HG02763 (cell line): ENCODE measurements around the gene TLN1.

Experiments used
- ATAC-seq: cut with Tn5 transposase; IDR thresholded peaks from one replicate; pipeline ENCODE4 v1.9.1; 2021; ENCODE audit warnings: mild to moderate bottlenecking, moderate library complexity; ENCODE audit not compliant: unreplicated experiment

TLN1 gene

DNA sequence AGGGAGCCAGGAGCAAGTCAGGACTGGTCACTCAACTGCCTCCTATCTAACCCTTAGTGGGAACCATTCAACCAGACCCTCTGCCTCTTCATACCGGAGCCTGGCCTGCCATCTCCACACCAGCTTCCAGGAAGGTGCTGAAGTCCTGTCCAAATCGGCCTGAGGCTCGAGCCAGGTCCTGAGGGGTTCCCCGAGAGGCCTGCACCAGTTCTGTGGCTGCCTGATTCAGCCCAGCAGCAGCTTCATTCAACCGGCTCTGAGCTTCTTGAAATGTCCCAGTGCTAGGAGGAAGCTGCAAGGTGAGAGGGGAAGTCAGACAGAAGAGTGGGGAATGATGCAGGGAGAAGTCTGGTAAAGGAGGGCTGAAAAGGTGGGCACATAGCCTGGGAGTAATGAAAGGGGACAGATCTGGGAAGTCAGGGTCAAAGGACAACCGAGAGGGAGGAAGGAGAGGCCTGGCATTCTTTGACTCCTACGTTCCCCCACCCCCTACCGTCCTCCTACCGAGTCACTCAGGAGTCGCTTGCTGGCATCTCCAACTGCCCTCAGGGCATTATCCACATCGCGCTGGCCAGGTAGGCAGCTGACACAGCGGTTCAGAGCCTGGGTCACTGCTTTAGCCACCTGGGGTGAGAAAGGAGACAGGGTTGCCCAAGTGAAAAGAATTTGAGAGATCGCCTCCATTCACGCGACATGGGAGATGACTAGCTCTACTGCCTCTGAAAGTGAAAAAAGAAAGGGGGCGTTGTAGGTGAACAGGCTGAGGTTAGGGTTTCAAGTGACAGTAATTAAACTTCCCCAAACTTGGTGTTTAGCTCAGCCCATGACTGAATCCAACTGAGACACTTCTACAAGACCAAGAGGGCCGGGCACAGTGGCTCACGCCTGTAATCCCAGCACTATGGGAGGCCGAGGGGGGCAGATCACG, 20.2 kb downstream of the TLN1 start:
- no peak for ATAC-seq

DNA sequence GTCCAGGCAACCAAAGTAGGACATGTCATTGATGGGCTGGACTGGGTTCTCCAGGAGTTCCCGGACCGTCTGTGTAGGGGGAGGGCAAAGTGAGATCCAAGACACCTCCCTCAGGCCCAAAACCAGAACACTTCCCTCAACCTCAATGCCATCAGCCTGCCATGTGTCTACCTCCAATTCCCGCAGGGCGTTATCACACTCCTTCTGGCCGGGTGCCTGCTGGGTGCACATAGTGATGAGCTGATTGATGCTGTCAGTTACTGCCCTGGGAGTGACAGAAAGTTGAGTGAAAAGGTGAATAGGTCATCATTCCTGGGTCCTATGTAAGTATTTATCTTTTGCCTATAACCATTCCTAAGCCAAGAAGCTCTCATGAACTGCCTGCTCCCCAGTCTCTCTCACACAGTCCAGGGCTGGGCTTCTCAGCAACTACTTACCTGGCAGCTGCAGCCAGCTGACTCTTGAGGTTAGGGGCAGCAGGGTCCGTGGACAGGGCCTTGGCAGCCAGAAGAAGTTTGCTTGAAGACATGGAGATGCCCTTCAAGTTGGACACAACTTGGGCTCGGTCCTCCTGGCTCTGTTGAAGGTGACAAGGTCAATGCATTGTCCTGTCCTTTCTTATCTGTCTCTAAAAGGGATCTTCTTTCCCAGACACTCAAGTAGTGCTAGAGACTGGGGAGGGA, 21.0 kb downstream of the TLN1 start:
- ATAC-seq, result no peak

DNA sequence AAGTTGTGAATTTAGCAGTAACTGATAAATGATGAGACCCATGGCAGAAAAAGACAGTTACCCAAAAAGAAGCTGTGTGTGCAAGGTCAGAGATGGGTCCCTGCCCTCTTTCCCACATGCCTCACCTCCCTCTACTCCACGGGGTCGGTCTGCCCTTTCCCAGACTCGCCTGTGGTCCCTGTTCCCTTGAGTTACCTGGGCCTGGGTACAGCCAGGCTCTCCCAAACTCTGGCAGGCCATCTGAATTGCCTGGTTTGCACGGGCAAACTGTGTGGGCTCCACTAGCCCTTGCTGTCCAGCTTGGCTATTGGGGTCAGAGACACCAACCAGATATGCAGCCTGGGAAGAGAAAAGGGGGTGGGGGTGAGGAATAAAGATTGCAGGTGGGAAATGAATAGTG, 23.8 kb downstream of the TLN1 start:
- ATAC-seq, result no peak

DNA sequence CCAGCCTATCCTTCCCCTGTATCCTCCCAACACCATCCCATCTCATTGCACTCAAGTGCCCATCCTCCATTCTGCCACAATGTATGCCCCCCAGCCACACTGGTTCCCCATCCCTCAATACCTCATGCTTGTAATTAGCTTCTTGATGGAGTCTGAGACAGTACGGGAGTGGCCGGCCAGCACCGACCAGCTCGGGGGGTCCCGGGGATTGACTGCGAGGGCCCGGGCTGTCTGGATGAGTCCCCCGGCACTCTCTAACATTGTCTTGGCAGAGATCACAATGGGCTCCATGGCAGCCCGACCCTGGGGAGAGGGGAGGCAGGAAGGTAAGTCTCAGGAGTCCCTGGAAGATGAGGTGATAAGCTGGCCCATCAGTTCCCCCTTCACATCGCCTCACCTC, 25.0 kb downstream of the TLN1 start:
- no peak for ATAC-seq

DNA sequence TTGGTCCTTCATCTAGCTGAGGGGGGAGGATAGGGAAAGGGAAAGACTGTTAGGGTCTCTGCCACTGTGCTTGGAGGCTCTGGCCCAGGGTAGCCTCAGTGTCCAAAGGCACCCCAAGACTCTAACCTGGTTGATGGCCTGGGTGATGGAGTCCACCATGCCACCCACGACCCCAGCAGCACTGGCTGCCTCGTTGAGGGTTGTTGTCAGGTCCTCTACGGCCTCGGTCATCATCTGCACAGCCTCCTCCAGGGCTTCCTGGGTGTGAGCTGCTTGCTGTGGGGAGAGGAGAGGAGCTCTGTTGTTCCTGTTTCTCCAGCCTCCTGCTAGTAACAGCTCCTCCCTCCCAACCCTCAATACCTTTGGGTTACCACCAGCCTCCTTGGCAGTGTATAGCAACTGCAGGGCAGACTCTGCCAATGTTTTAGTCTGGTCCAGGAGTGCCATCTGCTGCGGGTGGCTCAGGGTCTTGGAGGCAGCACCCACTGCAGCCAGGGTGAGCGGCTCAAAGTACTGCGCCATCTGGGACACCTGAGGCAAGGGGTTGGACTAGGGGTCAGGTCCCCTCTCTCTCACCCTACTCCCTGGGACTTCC, 26.1 kb downstream of the TLN1 start:
- ATAC-seq, result no peak

DNA sequence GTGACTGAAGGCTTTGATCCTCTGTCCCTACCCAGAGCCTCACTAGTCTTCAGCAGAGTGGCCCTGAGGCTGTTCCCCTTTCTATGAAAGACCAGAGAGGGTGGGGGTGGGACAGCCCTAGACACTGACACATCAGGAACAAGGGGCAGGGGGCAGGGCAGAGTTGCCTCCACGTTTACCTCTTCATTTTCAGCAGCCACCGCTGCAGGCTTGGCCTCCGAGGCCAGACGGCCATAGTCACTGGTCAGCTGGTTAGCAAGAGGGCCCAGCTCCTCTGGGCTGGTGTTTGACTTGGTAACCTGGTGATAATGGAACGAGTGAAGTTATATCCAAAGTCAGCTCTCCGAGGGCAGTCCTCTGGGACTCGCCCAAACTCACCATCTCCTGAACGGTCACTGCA, 26.6 kb downstream of the TLN1 start:
- ATAC-seq, result no peak

DNA sequence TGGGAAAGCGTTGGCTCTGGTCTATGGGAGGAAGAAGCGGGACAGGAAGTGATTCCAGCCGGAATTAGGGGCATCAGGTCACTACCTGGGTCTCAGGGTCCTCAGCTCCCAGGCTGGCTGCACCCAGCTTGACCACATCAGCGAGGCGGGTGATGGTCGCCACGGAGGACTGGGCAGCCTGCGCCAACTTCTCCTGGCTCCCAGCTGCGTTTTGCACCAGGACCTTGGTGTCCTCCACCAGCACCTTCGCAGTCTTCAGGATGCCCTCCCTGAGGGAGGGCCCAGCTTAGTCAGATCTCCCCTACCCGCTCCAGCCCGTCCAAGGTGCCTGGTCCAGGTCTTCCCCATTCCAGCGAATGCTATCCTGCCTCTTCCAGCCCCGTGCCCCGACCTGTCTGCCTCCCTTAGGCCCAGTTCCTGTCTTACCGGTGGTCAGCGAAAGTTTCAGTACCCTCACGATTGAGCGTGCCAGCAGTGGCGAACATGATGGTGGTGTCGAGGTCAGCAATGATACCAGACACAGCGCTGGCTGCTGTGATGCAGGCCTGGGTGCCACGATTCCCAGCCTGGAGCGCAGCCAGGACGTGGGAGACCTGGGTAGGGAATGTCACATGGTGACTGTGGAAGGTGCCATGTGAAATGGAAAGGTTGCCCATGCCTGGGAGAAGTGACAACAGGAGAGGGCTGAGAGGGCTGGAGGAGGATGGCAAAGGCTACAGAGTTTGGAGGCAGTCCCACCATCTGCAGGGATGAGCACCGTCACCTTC, 27.9 kb downstream of the TLN1 start:
- no peak for ATAC-seq

DNA sequence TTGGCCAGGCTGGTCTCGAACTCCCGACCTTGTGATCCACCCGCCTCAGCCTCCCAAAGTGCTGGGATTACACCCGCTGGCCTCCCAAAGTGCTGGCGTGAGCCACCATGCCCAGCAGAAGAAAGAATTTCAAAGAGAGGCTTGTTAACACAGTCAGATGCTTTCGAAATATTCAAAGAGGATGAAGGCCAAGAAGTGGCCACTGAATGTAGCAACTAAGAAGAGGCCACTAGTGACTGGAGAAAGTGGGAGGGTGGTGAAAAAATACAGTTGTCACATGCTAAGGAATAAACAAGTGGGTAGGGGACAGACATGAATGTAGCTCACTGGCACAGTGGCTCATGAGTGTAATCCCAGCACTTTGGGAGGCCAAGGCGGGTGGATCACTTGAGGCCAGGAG, 29.3 kb downstream of the TLN1 start:
- ATAC-seq, result no peak

DNA sequence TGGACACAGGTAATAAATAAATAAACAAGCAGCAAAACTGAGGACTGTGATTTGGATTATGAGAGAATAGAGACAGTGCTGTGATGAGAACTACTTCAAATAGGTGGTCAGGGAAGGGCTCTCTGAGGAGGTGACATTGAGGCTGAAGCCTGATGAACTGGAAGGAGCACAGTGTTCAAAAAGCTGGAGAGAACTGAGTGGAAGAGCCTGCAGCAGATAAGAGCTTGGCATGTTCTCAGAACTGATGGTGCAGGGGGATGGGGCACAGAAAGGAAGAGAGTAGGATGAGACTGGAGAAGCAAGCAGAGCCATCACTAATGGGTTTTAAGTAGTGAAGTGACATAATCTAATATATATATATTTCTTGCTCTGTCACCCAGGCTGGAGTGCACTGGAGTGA, 31.1 kb downstream of the TLN1 start:
- no peak for ATAC-seq

DNA sequence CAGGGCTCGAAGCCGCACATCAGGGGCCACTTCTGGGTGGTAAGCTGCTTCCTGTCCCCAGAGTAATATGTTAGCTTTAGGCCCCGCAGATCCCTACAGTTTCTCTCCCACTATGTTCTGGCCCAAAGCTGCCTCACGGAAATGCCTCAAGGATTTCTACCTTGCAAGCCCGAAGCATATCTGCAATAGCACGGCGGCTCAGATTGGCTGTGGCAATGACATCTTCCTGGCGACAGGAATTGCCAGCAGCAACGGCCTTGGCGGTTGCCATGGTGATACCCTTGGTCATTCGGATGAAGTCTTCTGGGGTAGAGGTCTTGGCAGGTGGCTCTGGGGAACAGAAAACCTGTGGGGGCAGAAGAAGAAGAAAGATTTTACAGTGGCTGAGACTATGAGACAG, 32.0 kb downstream of the TLN1 start:
- no peak for ATAC-seq

DNA sequence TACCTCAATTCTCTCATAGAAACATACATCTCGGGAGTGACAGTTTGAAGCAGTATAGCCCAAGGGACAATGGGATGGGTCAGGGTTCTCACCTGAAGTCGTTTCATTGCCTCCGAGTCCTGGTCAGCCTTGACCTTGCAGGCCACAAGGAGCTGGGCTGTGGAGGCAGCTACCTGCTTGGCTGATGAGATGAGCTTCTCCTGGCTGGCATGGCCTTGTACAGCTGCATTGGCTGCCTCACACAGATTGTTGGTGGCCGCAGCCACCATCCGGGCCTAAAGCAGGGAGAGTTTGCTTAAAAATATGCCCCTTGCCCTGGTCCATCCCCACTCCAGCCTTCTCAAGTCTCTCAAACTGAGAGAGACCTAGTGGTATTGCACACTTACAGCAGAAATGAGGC, 33.8 kb downstream of the TLN1 start:
- ATAC-seq, result no peak

DNA sequence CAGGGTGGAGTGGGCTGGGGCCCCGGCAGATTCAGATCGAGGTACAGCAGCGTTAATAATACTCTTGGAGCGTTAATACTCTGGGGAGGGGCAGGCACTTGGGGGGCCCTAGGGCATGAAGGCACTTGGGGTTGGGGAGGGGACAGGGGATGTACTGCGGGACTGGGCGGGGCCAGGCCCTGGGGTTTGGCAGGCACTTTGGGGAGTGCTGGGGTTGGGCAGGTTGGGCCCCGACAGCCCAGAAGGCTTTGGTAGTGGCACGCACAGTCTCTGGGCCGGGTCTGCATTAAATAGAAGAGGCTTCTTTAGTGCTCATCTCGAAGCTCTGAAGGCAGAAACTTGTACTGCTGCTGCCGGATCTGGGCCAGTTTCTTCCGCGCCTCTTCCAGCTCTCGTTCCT, 34.5 kb downstream of the TLN1 start:
- no peak for ATAC-seq

DNA sequence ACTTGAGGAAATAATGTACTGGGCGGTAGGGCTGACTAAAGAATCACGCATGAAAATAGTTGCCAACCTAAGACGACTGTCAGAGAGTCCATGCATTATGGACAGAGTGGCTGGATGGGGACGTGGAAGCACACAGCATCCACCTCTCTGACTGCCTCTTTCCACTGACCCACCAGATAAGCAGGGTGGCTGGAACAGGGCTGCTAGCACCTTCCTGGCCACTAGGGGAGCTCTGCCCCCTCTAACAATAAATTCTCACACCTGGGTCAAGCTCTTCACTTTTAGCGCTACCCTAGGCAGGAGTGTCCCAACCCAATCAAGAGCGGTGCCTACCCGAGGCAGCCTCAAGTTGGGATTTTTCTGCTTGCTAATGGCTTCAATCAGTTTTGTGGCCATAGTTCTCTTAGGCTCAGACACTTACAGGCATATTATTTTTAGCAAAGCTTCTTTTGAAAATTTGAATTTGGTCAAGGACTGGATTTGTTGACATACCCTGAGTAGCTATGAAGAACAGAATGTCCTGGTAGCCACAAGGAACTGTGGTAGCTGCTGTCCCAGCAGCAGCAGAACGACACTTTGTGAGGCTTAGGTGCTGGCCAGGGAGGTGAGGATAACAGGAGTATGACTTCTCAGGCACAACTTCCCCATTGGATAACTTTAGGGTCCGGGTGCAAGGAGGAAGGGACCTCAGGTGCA, 35.3 kb downstream of the TLN1 start:
- no peak for ATAC-seq

DNA sequence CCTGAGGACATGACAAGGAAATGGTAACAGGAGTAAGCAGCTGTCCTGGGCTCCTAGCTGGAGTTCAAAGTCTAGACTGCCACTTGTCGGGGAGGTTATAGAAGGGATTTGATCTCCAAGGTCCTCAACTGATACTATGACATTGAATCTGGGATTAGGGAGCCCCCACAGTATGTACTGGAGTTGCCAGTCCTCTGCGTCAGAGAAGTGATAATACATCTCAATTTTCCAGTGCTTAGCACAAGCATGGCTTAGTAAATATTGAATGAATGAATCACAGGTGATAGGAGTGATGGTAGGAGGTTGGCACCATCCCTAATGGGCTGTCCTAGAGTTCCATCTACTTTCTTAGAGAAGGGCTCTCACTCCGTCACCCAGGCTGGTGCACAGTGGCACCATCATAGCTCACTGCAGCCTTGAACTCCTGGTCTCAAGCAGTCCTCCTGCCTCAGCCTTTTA, 36.0 kb downstream of the TLN1 start:
- ATAC-seq, result no peak

DNA sequence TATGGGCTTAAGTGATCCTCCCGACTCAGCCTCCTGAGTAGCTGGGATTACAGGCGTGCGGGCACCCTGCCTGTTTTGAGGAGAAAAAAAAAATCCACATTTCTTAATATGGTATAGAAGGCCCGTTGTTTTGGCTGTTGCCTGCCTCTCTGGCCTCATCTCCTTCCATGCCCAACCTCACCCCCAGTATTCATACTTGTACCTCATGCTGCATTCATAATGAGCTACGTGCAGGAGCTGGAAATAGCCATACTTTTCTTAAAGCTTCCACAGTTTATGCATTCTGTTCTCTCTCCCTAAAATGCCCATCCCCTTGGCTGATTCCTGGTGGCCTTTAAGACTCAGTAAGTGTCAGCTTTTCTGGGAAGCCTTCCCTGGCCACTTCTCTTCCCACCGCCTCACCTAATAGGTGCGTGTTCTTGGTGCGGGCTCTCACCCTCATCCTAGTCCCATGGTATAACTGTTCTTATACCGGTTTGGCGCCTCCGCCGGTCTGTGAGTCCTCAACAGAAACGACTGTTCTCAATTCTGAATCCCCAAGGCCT, 40.2 kb downstream of the TLN1 start:
- ATAC-seq, result no peak

DNA sequence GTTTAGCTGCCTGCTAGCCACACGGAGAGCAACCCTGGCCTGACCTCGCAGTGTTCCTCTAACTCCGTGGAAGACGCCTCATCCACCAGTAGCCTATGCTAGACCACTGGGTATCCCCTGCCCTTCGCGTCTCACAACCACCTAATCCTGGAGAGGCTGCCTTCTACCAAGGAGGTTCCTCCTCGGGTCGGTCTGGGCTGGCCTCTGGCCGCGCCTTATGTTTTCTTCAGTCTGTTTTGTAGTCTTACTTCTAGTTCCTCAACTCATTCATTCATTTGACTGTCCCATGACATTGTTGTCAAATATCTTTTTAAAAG, 40.7 kb downstream of the TLN1 start:
- no peak for ATAC-seq

DNA sequence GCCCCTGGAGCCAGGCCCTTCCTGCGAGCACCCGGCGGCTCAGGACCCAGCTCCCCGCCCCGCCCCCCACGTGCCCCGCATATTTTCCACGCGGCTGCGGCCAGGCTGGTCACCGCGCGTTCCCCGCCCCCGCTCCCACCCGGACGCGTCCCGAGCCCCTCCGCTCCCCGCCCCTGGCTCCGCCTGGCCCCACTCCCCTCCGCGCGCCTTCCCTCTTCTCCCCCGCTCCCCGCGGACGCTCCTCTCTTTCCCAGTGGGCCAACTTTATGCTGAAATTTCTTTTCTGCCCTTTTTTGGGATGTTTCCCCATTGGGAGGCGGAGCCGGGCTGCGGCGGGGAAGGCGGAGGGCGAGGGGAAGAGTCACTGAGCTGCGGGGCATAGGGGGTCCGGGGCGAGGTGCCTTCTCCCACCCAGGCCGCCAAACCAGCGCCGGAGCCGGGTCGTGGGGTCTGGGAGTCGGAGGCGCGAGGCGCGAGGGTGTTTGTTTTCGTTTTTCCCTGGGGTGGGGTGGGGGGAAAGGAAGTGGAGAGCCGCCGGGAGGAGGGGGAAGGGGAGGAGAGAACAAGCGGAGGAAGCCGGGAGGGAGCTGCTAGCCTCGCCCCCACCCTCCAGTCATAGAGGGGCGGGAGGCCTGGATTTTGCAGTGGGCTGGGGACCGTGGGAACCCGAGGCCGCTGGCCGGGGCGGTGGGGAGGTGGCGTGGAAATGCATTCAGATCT, 41.2 kb downstream of the TLN1 start:
- no peak for ATAC-seq

DNA sequence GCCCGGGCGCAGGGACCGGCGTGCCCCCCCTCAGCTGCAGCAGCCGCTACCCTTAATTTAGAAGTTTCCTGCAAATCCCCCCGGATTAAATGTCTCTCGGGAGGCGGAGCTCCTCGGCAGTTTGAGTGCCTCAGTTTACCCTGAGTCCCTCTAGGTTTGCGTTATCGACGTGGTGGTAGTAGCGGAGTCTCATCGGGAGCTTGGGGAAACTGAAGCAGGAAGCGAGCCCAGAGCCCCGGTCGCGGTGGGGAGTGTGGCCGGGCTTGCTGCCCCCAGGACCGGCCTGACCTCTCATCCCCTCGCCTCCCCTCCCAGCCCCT, 41.7 kb downstream of the TLN1 start:
- ATAC-seq, result no peak

DNA sequence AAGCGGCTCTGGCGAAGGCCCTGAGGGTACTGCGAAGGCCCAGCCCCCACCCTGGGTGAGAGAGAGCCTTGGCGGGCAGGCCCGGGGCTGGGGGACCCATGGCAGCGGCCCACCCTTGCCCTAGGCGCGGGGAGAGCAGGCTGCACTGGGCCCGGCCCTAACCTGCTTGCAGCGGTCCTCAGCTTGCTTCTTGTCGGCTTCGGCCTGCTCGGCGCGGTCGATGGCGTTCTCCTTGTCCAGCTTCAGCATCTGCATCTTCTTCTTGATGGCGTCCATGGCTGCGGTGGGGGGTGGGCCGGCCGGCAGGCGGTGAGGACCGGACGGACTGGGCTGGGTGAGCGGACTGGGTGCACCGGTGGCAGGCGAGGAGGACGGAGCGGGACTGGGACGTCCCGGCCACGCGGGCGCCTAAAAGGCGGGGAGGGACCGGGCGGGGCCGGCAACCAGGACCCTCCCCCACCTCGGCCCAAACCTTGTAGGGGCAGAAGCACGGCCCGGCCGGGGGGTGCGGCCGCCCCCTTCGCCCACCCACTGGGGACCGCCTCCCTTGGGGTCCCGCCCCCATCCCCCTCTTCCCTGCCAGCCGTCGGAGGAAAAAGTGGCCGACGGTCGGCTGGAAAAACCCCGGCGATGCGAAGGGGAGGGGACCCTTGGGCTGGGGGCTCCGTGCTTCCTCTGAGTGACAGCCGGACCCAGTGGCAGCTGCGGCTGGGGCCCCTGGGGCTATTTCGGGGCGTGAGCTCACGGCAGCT, 42.3 kb downstream of the TLN1 start, which contains the start of gene TPM2:
Gene TPM2, minus strand, starts transcription at position 384 of the 752 bp plus-strand sequence. Its CDS starts 108 bp downstream, at position 276.
- ATAC-seq, result no peak
